Upper lobe of left lung (tissue), 4 donors: ENCODE data around the gene OR14A16.

Experiments used
- CTCF ChIP-seq, 6 experiments: fragments of 450-650 bp in 4 of 6; fragments of 200-600 bp in 2 of 6; sonication (generic) in 2 of 6; IDR thresholded peaks; one replicate each; pipeline ENCODE4 v1.5.1; 2016 to 2019; ENCODE audit warnings: antibody characterized with exemption in 6 of 6
- EP300 ChIP-seq, 4 donors: sonication (generic); formaldehyde crosslinking; IDR thresholded peaks; one replicate each; pipeline ENCODE4 v1.5.1; 2017; ENCODE audit warnings: antibody characterized with exemption in 4 of 4, control low read depth in 2 of 4
- POLR2A ChIP-seq, 4 donors: fragments of 450-650 bp; IDR thresholded peaks; one replicate each; pipeline ENCODE4 v1.5.1; 2016 to 2017; ENCODE audit warnings: antibody characterized with exemption in 4 of 4, mild to moderate bottlenecking in 2 of 4

GRCh38 chr1:247797518-247797917, 26.4 kb downstream of the OR14A16 start:
- no peak for TF ChIP-seq CTCF (IDR thresholded peaks at IDR 0.05)
- no peak for TF ChIP-seq POLR2A (IDR thresholded peaks at IDR 0.05)
- no peak for TF ChIP-seq EP300 (IDR thresholded peaks at IDR 0.05)
